GM23248 (cell line): ENCODE results near the gene SNX27.

Source experiments
- EZH2 ChIP-seq: fragments of 200-600 bp; sonication (generic); IDR thresholded peaks from 2 replicates; pipeline ENCODE4 v1.6.1; 2018; ENCODE audit warnings: antibody characterized with exemption, mild to moderate bottlenecking; ENCODE audit not compliant: insufficient read depth, poor library complexity, severe bottlenecking
- EZH2phosphoT487 ChIP-seq: fragments of 200-600 bp; sonication (generic); IDR thresholded peaks from 2 replicates; pipeline ENCODE4 v1.6.1; 2018; ENCODE audit warnings: antibody characterized with exemption, moderate library complexity, mild to moderate bottlenecking, low read depth; ENCODE audit not compliant: insufficient read depth

DNA sequence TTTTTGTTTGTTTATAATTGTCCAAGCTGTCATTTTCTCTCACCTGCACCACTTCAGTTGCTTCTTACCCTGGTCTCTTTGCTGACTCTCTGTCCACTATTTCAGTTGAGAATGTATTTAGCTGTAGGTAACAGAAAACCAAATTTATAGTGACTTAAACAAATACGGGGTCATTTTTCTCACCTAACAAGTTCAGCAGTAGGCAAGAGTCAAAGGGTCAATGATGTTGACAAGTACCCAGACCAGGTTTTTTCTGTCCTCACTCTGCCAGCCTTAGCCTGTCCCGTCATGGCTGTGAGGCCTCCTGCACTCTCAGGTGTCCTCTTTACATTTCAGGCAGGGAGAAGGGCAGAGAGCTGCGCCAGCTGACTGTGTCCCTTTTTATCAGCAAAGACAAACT, 121.3 kb downstream of the SNX27 start:
- no peak for TF ChIP-seq EZH2
- no peak for TF ChIP-seq EZH2phosphoT487
